SK-N-SH (cell line): Measurements from ENCODE around the gene PPM1E.

Experiments used
- EZH2phosphoT487 ChIP-seq: fragments of 200-600 bp; sonication (generic); IDR thresholded peaks from 2 replicates; pipeline ENCODE4 v1.6.1; 2017; ENCODE audit warnings: low read depth, mixed run types, mild to moderate bottlenecking, antibody characterized with exemption, moderate library complexity, borderline replicate concordance
- FOXM1 ChIP-seq: IDR thresholded peaks from 2 replicates; pipeline ENCODE4 v1.4.0; 2012; ENCODE audit warnings: low read depth, mild to moderate bottlenecking
- GABPA ChIP-seq: IDR thresholded peaks from 2 replicates; pipeline ENCODE4 v1.4.0; 2012; ENCODE audit warnings: low read depth, mild to moderate bottlenecking
- IRF3 ChIP-seq: fragments of 150-350 bp; IDR thresholded peaks from 2 replicates; pipeline ENCODE4 v1.6.1; 2016; ENCODE audit warnings: mild to moderate bottlenecking, low read depth, low read length
- JUND ChIP-seq: IDR thresholded peaks from 2 replicates; pipeline ENCODE4 v1.4.0; 2012
- RAD21 ChIP-seq: IDR thresholded peaks from 2 replicates; pipeline ENCODE4 v1.6.1; 2012; ENCODE audit warnings: mild to moderate bottlenecking, low read length
- RFX5 ChIP-seq: IDR thresholded peaks from 2 replicates; pipeline ENCODE4 v1.6.1; 2012; ENCODE audit warnings: mild to moderate bottlenecking, improper control_type of control experiment, low read length
- RXRA ChIP-seq: IDR thresholded peaks from 2 replicates; pipeline ENCODE4 v1.4.0; 2012; ENCODE audit warnings: low read depth, mild to moderate bottlenecking, borderline replicate concordance
- TAF1 ChIP-seq: IDR thresholded peaks from 2 replicates; pipeline ENCODE4 v1.6.1; 2012; ENCODE audit warnings: low read depth, mild to moderate bottlenecking, low read length, moderate library complexity, borderline replicate concordance
- YY1 ChIP-seq: IDR thresholded peaks from 2 replicates; pipeline ENCODE4 v1.4.0; 2012; ENCODE audit warnings: low read depth, mild to moderate bottlenecking
- TF ChIP-seq, protein P1 (sequence below): IDR thresholded peaks from 2 replicates; pipeline ENCODE4 v1.4.0; 2012; ENCODE audit warnings: low read depth, borderline replicate concordance
- TF ChIP-seq, protein P2 (sequence below): fragments of 200-600 bp; sonication (generic); IDR thresholded peaks from 2 replicates; pipeline ENCODE4 v1.6.1; 2017; ENCODE audit warnings: antibody characterized with exemption, mild to moderate bottlenecking, moderate library complexity
- TF ChIP-seq, protein P3 (sequence below): IDR thresholded peaks from 2 replicates; pipeline ENCODE4 v1.6.1; 2012; ENCODE audit warnings: mild to moderate bottlenecking, low read depth, low read length, moderate library complexity
- TF ChIP-seq, protein P4 (sequence below): IDR thresholded peaks from 2 replicates; pipeline ENCODE4 v1.4.0; 2012; ENCODE audit warnings: low read depth

DNA sequence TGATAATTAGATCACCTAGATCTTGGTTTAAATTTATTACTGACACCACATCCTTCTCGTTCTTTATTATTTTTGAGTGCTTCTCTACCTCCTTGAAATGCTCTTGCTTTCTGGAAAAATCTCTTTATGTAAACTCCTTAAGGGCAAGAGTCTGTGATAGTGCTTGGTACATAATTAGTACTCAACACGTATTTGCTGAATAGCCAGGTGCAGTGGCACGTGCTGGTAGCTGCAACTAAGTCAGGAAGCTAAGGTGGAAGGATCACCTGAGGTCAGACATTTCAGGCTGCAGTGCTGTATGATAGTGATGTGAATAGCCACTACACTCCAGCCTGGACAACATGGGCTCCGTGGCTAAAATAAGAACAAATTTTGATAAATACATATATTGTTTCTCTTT, 63.0 kb downstream of the PPM1E start:
- TF ChIP-seq, protein P1, sequence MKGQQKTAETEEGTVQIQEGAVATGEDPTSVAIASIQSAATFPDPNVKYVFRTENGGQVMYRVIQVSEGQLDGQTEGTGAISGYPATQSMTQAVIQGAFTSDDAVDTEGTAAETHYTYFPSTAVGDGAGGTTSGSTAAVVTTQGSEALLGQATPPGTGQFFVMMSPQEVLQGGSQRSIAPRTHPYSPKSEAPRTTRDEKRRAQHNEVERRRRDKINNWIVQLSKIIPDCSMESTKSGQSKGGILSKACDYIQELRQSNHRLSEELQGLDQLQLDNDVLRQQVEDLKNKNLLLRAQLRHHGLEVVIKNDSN = no peak
- TF ChIP-seq, protein P2, sequence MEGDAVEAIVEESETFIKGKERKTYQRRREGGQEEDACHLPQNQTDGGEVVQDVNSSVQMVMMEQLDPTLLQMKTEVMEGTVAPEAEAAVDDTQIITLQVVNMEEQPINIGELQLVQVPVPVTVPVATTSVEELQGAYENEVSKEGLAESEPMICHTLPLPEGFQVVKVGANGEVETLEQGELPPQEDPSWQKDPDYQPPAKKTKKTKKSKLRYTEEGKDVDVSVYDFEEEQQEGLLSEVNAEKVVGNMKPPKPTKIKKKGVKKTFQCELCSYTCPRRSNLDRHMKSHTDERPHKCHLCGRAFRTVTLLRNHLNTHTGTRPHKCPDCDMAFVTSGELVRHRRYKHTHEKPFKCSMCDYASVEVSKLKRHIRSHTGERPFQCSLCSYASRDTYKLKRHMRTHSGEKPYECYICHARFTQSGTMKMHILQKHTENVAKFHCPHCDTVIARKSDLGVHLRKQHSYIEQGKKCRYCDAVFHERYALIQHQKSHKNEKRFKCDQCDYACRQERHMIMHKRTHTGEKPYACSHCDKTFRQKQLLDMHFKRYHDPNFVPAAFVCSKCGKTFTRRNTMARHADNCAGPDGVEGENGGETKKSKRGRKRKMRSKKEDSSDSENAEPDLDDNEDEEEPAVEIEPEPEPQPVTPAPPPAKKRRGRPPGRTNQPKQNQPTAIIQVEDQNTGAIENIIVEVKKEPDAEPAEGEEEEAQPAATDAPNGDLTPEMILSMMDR = no peak
- TF ChIP-seq FOXM1 (no peak), RAD21 (no peak), GABPA (no peak), EZH2phosphoT487 (no peak), IRF3 (no peak), RXRA (no peak), JUND (no peak), YY1 (no peak), RFX5 (no peak), TAF1 (no peak)
- TF ChIP-seq, protein P3, sequence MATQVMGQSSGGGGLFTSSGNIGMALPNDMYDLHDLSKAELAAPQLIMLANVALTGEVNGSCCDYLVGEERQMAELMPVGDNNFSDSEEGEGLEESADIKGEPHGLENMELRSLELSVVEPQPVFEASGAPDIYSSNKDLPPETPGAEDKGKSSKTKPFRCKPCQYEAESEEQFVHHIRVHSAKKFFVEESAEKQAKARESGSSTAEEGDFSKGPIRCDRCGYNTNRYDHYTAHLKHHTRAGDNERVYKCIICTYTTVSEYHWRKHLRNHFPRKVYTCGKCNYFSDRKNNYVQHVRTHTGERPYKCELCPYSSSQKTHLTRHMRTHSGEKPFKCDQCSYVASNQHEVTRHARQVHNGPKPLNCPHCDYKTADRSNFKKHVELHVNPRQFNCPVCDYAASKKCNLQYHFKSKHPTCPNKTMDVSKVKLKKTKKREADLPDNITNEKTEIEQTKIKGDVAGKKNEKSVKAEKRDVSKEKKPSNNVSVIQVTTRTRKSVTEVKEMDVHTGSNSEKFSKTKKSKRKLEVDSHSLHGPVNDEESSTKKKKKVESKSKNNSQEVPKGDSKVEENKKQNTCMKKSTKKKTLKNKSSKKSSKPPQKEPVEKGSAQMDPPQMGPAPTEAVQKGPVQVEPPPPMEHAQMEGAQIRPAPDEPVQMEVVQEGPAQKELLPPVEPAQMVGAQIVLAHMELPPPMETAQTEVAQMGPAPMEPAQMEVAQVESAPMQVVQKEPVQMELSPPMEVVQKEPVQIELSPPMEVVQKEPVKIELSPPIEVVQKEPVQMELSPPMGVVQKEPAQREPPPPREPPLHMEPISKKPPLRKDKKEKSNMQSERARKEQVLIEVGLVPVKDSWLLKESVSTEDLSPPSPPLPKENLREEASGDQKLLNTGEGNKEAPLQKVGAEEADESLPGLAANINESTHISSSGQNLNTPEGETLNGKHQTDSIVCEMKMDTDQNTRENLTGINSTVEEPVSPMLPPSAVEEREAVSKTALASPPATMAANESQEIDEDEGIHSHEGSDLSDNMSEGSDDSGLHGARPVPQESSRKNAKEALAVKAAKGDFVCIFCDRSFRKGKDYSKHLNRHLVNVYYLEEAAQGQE = no peak
- TF ChIP-seq, protein P4, sequence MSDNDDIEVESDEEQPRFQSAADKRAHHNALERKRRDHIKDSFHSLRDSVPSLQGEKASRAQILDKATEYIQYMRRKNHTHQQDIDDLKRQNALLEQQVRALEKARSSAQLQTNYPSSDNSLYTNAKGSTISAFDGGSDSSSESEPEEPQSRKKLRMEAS = no peak
